ENCODE data around the gene LIN7C.

GRCh38 chr11:27541790-27542189 lies 35.2 kb upstream of the LIN7C start:
- TF ChIP-seq POLR2AphosphoS5 (IDR thresholded peaks at IDR 0.05; ENCODE audit: low read depth, low read length) (no peak), POLR2A (IDR thresholded peaks at IDR 0.05; ENCODE audit: low read depth, low read length) (no peak), TAF1 (IDR thresholded peaks at IDR 0.05; ENCODE audit: borderline replicate concordance, low read depth, low read length) (no peak)
